Loucy (cell line): ENCODE results near the gene OR14I1.

Experiments used
- H2AFZ ChIP-seq: fragments of 200-600 bp; sonication (generic); 2 replicates; pipeline ENCODE4 v1.6.0; 2016; ENCODE audit warnings: antibody characterized with exemption, mild to moderate bottlenecking, low read length, moderate library complexity
- H3F3A ChIP-seq: fragments of 200-600 bp; 2 replicates; pipeline ENCODE4 v1.6.0; 2016; ENCODE audit warnings: antibody characterized with exemption, low read depth, mild to moderate bottlenecking
- H3K27me3 ChIP-seq: fragments of 200-600 bp; sonication (generic); 2 replicates; pipeline ENCODE4 v1.6.1; 2014; ENCODE audit warnings: low read length, mild to moderate bottlenecking; ENCODE audit not compliant: insufficient read depth, poor library complexity, severe bottlenecking
- H3K36me3 ChIP-seq: fragments of 200-600 bp; sonication (generic); 2 replicates; pipeline ENCODE4 v1.6.1; 2016; ENCODE audit warnings: low read length; ENCODE audit not compliant: insufficient read depth
- H3K4me1 ChIP-seq: fragments of 200-600 bp; sonication (generic); 2 replicates; pipeline ENCODE4 v1.5.1; 2014; ENCODE audit warnings: low read length, mild to moderate bottlenecking; ENCODE audit not compliant: insufficient read depth, poor library complexity, severe bottlenecking
- H3K4me2 ChIP-seq: fragments of 200-600 bp; sonication (generic); 2 replicates; pipeline ENCODE4 v1.6.0; 2014; ENCODE audit warnings: antibody characterized with exemption, low read length, low read depth, mild to moderate bottlenecking; ENCODE audit not compliant: poor library complexity, severe bottlenecking
- H3K4me3 ChIP-seq: fragments of 200-600 bp; sonication (generic); 2 replicates; pipeline ENCODE4 v1.5.1; 2014; ENCODE audit warnings: low read length, mild to moderate bottlenecking, mixed read lengths; ENCODE audit not compliant: poor library complexity, severe bottlenecking
- H3K79me2 ChIP-seq: fragments of 200-600 bp; sonication (generic); 2 replicates; pipeline ENCODE4 v1.6.1; 2014; ENCODE audit warnings: low read length; ENCODE audit not compliant: insufficient read depth
- H3K9ac ChIP-seq: fragments of 200-600 bp; sonication (generic); 2 replicates; pipeline ENCODE4 v1.6.0; 2014; ENCODE audit warnings: mild to moderate bottlenecking, low read depth, low read length, moderate library complexity; ENCODE audit not compliant: poor library complexity, severe bottlenecking
- H3K9me2 ChIP-seq: fragments of 200-600 bp; sonication (generic); replicated peaks from 2 replicates; pipeline ENCODE4 v1.6.1; 2016; ENCODE audit warnings: low read depth, low read length, mixed read lengths
- H3K9me3 ChIP-seq: fragments of 200-600 bp; sonication (generic); 2 replicates; pipeline ENCODE4 v1.6.1; 2014; ENCODE audit warnings: mild to moderate bottlenecking, antibody characterized with exemption, low read length, low read depth; ENCODE audit not compliant: insufficient read depth
- H4K20me1 ChIP-seq: fragments of 200-600 bp; sonication (generic); 2 replicates; pipeline ENCODE4 v1.6.0; 2014; ENCODE audit warnings: antibody characterized with exemption, low read length, mild to moderate bottlenecking; ENCODE audit not compliant: insufficient read depth, poor library complexity, severe bottlenecking
- EZH2phosphoT487 ChIP-seq: fragments of 200-600 bp; IDR thresholded peaks from 2 replicates; pipeline ENCODE4 v1.6.1; 2018; ENCODE audit warnings: antibody characterized with exemption, mild to moderate bottlenecking, moderate library complexity, borderline replicate concordance
- TF ChIP-seq, protein P1 (sequence below): fragments of 200-600 bp; sonication (generic); conservative IDR thresholded peaks from 2 replicates; pipeline ENCODE4 v1.5.1; 2014; ENCODE audit warnings: mild to moderate bottlenecking, antibody characterized with exemption, low read length

Gene OR14I1

DNA sequence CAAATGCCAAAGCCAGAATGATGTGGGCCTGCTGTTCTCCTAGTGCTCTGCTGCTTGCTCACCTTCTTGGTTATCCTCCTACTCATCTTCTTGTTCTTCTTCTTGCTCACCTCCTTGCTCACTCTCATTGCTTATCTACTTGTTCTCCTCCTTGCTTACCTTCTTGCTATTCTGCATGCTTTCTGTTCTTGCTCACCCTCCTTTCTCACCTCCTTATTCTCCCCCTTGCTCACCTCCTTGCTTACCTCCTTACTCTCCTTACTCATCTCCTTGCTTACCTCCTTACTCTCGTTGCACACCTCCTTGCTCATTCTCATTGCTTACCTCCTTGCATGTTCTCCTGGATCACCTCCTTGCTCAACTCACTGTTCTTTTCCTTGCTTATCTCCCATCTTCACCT lies at the start of gene OR14I1:
TSS of gene OR14I1 (minus strand) at position 53 of the 400 bp plus-strand sequence.
- H3K4me3 ChIP-seq: no peak within 1 kb of the TSS
- no peaks in the 10 kb centered on the region for H3K9me2 ChIP-seq
- no peaks in the 10 kb centered on the region; the same call in 1 of the 2 replicates for H3K9me3 ChIP-seq
- H4K20me1 ChIP-seq: no peaks in the 10 kb centered on the region
- no peaks in the 10 kb centered on the region for H3K36me3 ChIP-seq
- H3K27me3 ChIP-seq: no peaks in the 10 kb centered on the region
- no peak within 1 kb of the TSS for H3K9ac ChIP-seq
- H3K79me2 ChIP-seq: no peaks in the 10 kb centered on the region
- H3K4me1 ChIP-seq: no peaks in the 10 kb centered on the region
- no peak within 1 kb of the TSS for H3K4me2 ChIP-seq
- H3F3A ChIP-seq: no peaks in the 10 kb centered on the region
- no peak within 1 kb of the TSS for H2AFZ ChIP-seq
- no peak for TF ChIP-seq EZH2phosphoT487
- TF ChIP-seq, protein P1, sequence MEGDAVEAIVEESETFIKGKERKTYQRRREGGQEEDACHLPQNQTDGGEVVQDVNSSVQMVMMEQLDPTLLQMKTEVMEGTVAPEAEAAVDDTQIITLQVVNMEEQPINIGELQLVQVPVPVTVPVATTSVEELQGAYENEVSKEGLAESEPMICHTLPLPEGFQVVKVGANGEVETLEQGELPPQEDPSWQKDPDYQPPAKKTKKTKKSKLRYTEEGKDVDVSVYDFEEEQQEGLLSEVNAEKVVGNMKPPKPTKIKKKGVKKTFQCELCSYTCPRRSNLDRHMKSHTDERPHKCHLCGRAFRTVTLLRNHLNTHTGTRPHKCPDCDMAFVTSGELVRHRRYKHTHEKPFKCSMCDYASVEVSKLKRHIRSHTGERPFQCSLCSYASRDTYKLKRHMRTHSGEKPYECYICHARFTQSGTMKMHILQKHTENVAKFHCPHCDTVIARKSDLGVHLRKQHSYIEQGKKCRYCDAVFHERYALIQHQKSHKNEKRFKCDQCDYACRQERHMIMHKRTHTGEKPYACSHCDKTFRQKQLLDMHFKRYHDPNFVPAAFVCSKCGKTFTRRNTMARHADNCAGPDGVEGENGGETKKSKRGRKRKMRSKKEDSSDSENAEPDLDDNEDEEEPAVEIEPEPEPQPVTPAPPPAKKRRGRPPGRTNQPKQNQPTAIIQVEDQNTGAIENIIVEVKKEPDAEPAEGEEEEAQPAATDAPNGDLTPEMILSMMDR: no peak

DNA sequence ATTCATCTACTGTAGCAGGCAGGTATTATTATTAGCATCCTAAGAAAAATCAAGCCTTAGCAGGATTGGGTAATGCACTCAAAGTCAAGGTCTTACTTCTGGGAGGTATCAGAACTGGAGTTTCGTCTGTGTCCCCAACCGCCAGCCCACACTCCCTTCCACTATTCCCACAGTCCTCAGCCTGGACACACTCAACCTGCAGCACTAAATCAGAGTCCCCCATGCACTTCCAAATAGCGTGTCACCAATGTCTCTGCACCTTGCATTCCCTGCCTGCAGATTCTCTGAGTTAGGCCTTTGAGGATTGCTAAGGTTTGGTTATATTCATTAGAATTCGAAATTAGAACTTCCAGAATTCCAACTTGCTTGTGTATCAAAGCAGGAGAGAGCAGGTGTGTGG lies 49.1 kb upstream of the OR14I1 start:
- Histone ChIP-seq H3K9me2 (no peaks in the 10 kb centered on the region), H3F3A (peaks cover 6% of the 10 kb centered on the region), H3K9ac (no peak overlapping the region), H3K79me2 (no peaks in the 10 kb centered on the region), H3K4me3 (no peak overlapping the region), H2AFZ (no peak overlapping the region), H4K20me1 (no peaks in the 10 kb centered on the region), H3K27me3 (no peaks in the 10 kb centered on the region), H3K36me3 (no peaks in the 10 kb centered on the region), H3K4me2 (peak overlapping the region; percentile 45), H3K4me1 (no peaks in the 10 kb centered on the region), H3K9me3 (no peaks in the 10 kb centered on the region)
- TF ChIP-seq EZH2phosphoT487: no peak
- TF ChIP-seq, protein P1: no peak

DNA sequence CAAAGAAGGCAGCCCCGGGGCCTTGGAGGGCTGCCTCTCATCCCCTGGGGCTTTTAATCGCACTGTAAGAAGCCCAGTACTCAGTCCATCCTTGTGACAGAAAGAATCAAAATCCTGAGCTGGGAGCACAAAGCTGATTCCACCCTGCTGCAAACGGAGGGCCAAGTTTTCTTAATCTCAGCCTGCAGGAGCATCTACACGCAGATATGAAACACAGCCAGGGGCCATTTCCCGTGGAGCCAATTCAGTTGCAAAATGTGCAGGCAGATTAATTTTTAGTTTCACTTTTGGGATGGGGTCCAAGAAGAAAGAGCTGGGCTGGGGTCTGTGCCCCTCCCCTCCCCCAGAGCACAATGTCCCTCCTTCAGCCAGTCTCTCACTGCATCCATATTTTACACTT lies 48.6 kb upstream of the OR14I1 start:
- no peak overlapping the region for H3K9ac ChIP-seq
- no peaks in the 10 kb centered on the region for H3K9me3 ChIP-seq
- peak overlapping the region; percentile 45 for H3K4me2 ChIP-seq
- TF ChIP-seq, protein P1: no peak
- TF ChIP-seq EZH2phosphoT487: no peak
- H3K4me3 ChIP-seq: no peak overlapping the region
- peaks cover 6% of the 10 kb centered on the region for H3F3A ChIP-seq
- no peaks in the 10 kb centered on the region for H3K27me3 ChIP-seq
- H3K4me1 ChIP-seq: no peaks in the 10 kb centered on the region
- no peaks in the 10 kb centered on the region for H3K9me2 ChIP-seq
- H3K79me2 ChIP-seq: no peaks in the 10 kb centered on the region
- H2AFZ ChIP-seq: peak overlapping the region; percentile 10; the same call in 1 of the 2 replicates
- H3K36me3 ChIP-seq: no peaks in the 10 kb centered on the region
- no peaks in the 10 kb centered on the region for H4K20me1 ChIP-seq
